H1 (cell line): ENCODE measurements around the gene ARMC6. TPM values are rescaled to one million over a fixed set of nuclear protein-coding genes. Genes with fewer than 3 reads are reported as not detected.

Experiments used
- CTCF ChIA-PET: fragments of 300-600 bp; sonication (Branson Sonifier 250); formaldehyde crosslinking; loops from one replicate; lab custom pipeline; 2021; ENCODE audit not compliant: partially characterized antibody; lab: Charles Lee
- POLR2A ChIA-PET: fragments of 300-600 bp; sonication (Branson Sonifier 250); formaldehyde crosslinking; loops from one replicate; lab custom pipeline; 2021; ENCODE audit warnings: inconsistent platforms; ENCODE audit not compliant: partially characterized antibody; lab: Charles Lee
- DNase-seq, 2 experiments: peaks; one replicate each; pipeline versions ENCODE4 v3.0.0 to v3.0.0-alpha.2; 2010 to 2022; ENCODE audit warnings: low spot score in 2 of 2, low read depth in 1 of 2, mixed read lengths in 1 of 2
- FAIRE-seq: peaks from 2 replicates; lab custom pipeline; 2011; peaks lifted over from hg19 to GRCh38; lab: Jason Lieb, UNC
- H2AFZ ChIP-seq: 2 replicates; pipeline ENCODE4 v1.8.1; 2012; ENCODE audit warnings: low read length, inconsistent platforms
- H2AK5ac ChIP-seq: 2 replicates; pipeline ENCODE4 v1.6.1; 2013; ENCODE audit warnings: low read depth, low read length
- H2BK120ac ChIP-seq: replicated peaks from 2 replicates; pipeline ENCODE3; 2013; ENCODE audit warnings: low read depth, low read length, inconsistent platforms
- H2BK12ac ChIP-seq: 2 replicates; pipeline ENCODE4 v1.6.1; 2013; ENCODE audit warnings: low read depth, low read length
- H2BK15ac ChIP-seq: 2 replicates; pipeline ENCODE4 v1.6.1; 2013; ENCODE audit warnings: low read length
- H2BK20ac ChIP-seq: 2 replicates; pipeline ENCODE4 v1.6.1; 2013; ENCODE audit warnings: low read length
- H2BK5ac ChIP-seq: 2 replicates; pipeline ENCODE4 v1.6.1; 2013; ENCODE audit warnings: low read depth, low read length
- H3K14ac ChIP-seq: 2 replicates; pipeline ENCODE4 v1.6.1; 2013; ENCODE audit warnings: inconsistent platforms; ENCODE audit not compliant: insufficient read length
- H3K18ac ChIP-seq: 2 replicates; pipeline ENCODE4 v1.6.1; 2013; ENCODE audit warnings: low read length; ENCODE audit errors: extremely low read depth
- H3K23ac ChIP-seq: 2 replicates; pipeline ENCODE4 v1.6.1; 2013; ENCODE audit warnings: inconsistent platforms; ENCODE audit not compliant: insufficient read length
- H3K23me2 ChIP-seq: 2 replicates; pipeline ENCODE4 v1.6.1; 2013; ENCODE audit warnings: low read depth, low read length
- H3K27ac ChIP-seq: 2 replicates; pipeline ENCODE4 v1.6.1; 2011; ENCODE audit warnings: low read depth, low read length, inconsistent platforms
- H3K27me3 ChIP-seq, 4 experiments: replicated peaks in 1 of 4; 1 replicate in 1 of 4; 2 replicates in 3 of 4; pipeline versions ENCODE4 v1.6.1 to v1.8.1; 2011 to 2013; ENCODE audit warnings: low read length in 3 of 4, mild to moderate bottlenecking in 3 of 4, inconsistent platforms in 2 of 4, mixed read lengths in 2 of 4, moderate library complexity in 1 of 4; ENCODE audit not compliant: control insufficient read depth in 3 of 4, insufficient read depth in 3 of 4; ENCODE audit errors: extremely low read depth in 1 of 4
- H3K36me3 ChIP-seq, 4 experiments: 2 replicates each; pipeline versions ENCODE4 v1.6.1 to v1.8.1; 2011 to 2013; ENCODE audit warnings: mild to moderate bottlenecking in 4 of 4, low read length in 3 of 4, moderate library complexity in 2 of 4, control low read depth in 1 of 4, inconsistent platforms in 1 of 4; ENCODE audit not compliant: insufficient read depth in 4 of 4, control insufficient read depth in 2 of 4
- H3K4ac ChIP-seq: replicated peaks from 2 replicates; pipeline ENCODE3; 2013; ENCODE audit warnings: low read length, low read depth, mixed read lengths, inconsistent platforms; ENCODE audit not compliant: insufficient read length
- H3K4me1 ChIP-seq, 4 experiments: replicated peaks in 1 of 4; 1 replicate in 1 of 4; 2 replicates in 3 of 4; pipeline versions ENCODE4 v1.6.1 to v1.8.1; 2011 to 2013; ENCODE audit warnings: low read length in 3 of 4, inconsistent platforms in 2 of 4, mixed read lengths in 1 of 4; ENCODE audit not compliant: insufficient read depth in 4 of 4, control insufficient read depth in 3 of 4
- H3K4me2 ChIP-seq, 2 experiments: 2 replicates each; pipeline versions ENCODE4 v1.6.1 to v1.8.1; 2011 to 2013; ENCODE audit warnings: low read depth in 2 of 2, low read length in 2 of 2, control low read depth in 1 of 2, inconsistent platforms in 1 of 2, mild to moderate bottlenecking in 1 of 2; ENCODE audit not compliant: insufficient read depth in 1 of 2
- H3K4me3 ChIP-seq, 4 experiments: fragments of 200-600, 300-600 bp in 1 of 4; sonication (generic), shearing (Covaris generic), sonication (Bioruptor Twin) in 1 of 4; 2 replicates each; pipeline versions ENCODE4 v1.5.1 to v1.8.1; 2011 to 2016; ENCODE audit warnings: low read length in 4 of 4, low read depth in 3 of 4, control low read depth in 2 of 4, inconsistent platforms in 2 of 4, mild to moderate bottlenecking in 2 of 4, mixed read lengths in 1 of 4, moderate library complexity in 1 of 4; ENCODE audit not compliant: insufficient read depth in 2 of 4; ENCODE audit errors: extremely low read depth in 1 of 4
- H3K56ac ChIP-seq: replicated peaks from 2 replicates; pipeline ENCODE3; 2013; ENCODE audit warnings: low read depth, mild to moderate bottlenecking, mixed read lengths, low read length, inconsistent platforms; ENCODE audit not compliant: insufficient read length
- H3K79me1 ChIP-seq: 2 replicates; pipeline ENCODE4 v1.6.1; 2013; ENCODE audit warnings: low read depth, low read length, control low read depth
- H3K79me2 ChIP-seq, 2 experiments: 2 replicates each; pipeline versions ENCODE4 v1.6.1 to v1.8.1; 2012 to 2013; ENCODE audit warnings: low read length in 2 of 2, mild to moderate bottlenecking in 2 of 2, inconsistent platforms in 1 of 2; ENCODE audit not compliant: insufficient read depth in 2 of 2, control insufficient read depth in 1 of 2
- H3K9ac ChIP-seq, 4 experiments: replicated peaks in 1 of 4; 1 replicate in 1 of 4; 2 replicates in 3 of 4; pipeline versions ENCODE4 v1.6.1 to v1.8.1; 2011 to 2013; ENCODE audit warnings: low read depth in 3 of 4, low read length in 3 of 4, control low read depth in 2 of 4, mild to moderate bottlenecking in 2 of 4, moderate library complexity in 2 of 4, inconsistent platforms in 1 of 4; ENCODE audit errors: extremely low read depth in 1 of 4
- H3K9me3 ChIP-seq, 2 experiments: 2 replicates each; pipeline versions ENCODE4 v1.6.1 to v1.8.1; 2012 to 2013; ENCODE audit warnings: mild to moderate bottlenecking in 2 of 2, moderate library complexity in 2 of 2, control low read depth in 1 of 2, inconsistent platforms in 1 of 2, low read depth in 1 of 2, low read length in 1 of 2, mixed read lengths in 1 of 2; ENCODE audit not compliant: insufficient read depth in 2 of 2
- H4K20me1 ChIP-seq, 2 experiments: replicated peaks in 1 of 2; 2 replicates each; pipeline versions ENCODE3 to v1.8.1; 2011 to 2013; ENCODE audit warnings: inconsistent platforms in 2 of 2, low read length in 2 of 2, mild to moderate bottlenecking in 1 of 2; ENCODE audit not compliant: insufficient read depth in 2 of 2, control insufficient read depth in 1 of 2
- H4K5ac ChIP-seq: 2 replicates; pipeline ENCODE4 v1.6.1; 2013; ENCODE audit warnings: low read length, low read depth, mixed read lengths, inconsistent platforms; ENCODE audit not compliant: insufficient read length
- H4K8ac ChIP-seq: 2 replicates; pipeline ENCODE4 v1.8.0; 2013; ENCODE audit warnings: mild to moderate bottlenecking, moderate library complexity, low read length, inconsistent platforms; ENCODE audit not compliant: insufficient read depth; ENCODE audit errors: extremely low read depth
- H4K91ac ChIP-seq: replicated peaks from 2 replicates; pipeline ENCODE3; 2013; ENCODE audit warnings: low read length, mixed read lengths, inconsistent platforms; ENCODE audit not compliant: insufficient read length
- CHD1 ChIP-seq: IDR thresholded peaks from 2 replicates; pipeline ENCODE4 v1.6.1; 2012; ENCODE audit warnings: low read depth, low read length, improper control_type of control experiment
- CREB1 ChIP-seq: IDR thresholded peaks from 2 replicates; pipeline ENCODE4 v1.6.1; 2012; ENCODE audit warnings: inconsistent platforms
- EP300 ChIP-seq, 2 experiments: IDR thresholded peaks; 1 replicate in 1 of 2; 2 replicates in 1 of 2; pipeline ENCODE4 v1.6.1; 2011 to 2012; ENCODE audit warnings: low read depth in 2 of 2, low read length in 2 of 2, mild to moderate bottlenecking in 2 of 2, borderline replicate concordance in 1 of 2, inconsistent platforms in 1 of 2, moderate library complexity in 1 of 2
- JUND ChIP-seq: IDR thresholded peaks from 2 replicates; pipeline ENCODE4 v1.6.1; 2011; ENCODE audit warnings: mild to moderate bottlenecking, improper control_type of control experiment, low read length
- KDM5A ChIP-seq: fragments of 200-600 bp; IDR thresholded peaks from 2 replicates; pipeline ENCODE4 v1.7.1; 2012; ENCODE audit warnings: mild to moderate bottlenecking, low read length, inconsistent platforms, mixed read lengths
- MAX ChIP-seq: IDR thresholded peaks from 2 replicates; pipeline ENCODE4 v1.6.1; 2012; ENCODE audit warnings: inconsistent platforms
- NANOG ChIP-seq: IDR thresholded peaks from 2 replicates; pipeline ENCODE4 v1.6.1; 2011; ENCODE audit warnings: low read length, low read depth, mild to moderate bottlenecking, inconsistent platforms; ENCODE audit not compliant: insufficient read depth, poor library complexity, severe bottlenecking
- NRF1 ChIP-seq: IDR thresholded peaks from 2 replicates; pipeline ENCODE4 v1.6.1; 2011; ENCODE audit warnings: mild to moderate bottlenecking, low read depth, low read length, improper control_type of control experiment
- RAD21 ChIP-seq, 2 experiments: IDR thresholded peaks in 1 of 2; conservative IDR thresholded peaks in 1 of 2; 2 replicates each; pipeline ENCODE4 v1.6.1; 2011; ENCODE audit warnings: low read depth in 2 of 2, low read length in 2 of 2, improper control_type of control experiment in 1 of 2, inconsistent platforms in 1 of 2, mild to moderate bottlenecking in 1 of 2, moderate library complexity in 1 of 2
- TAF7 ChIP-seq: optimal IDR thresholded peaks from 2 replicates; pipeline ENCODE3; 2011; ENCODE audit warnings: low read depth, mild to moderate bottlenecking, inconsistent platforms, low read length, moderate library complexity, borderline replicate concordance
- ZNF274 ChIP-seq: IDR thresholded peaks from 2 replicates; pipeline ENCODE4 v1.7.0; 2012; ENCODE audit warnings: low read length, borderline replicate concordance; ENCODE audit errors: extremely low read depth
- WGBS, 2 experiments: shearing (Covaris generic) in 1 of 2; methylation state at CpG; one replicate each; pipeline versions ENCODE4 v1.1.6 to v1.1.7; 2013 to 2015; ENCODE audit warnings: low lambda C conversion rate in 2 of 2, mixed read lengths in 2 of 2, inconsistent platforms in 1 of 2, low coverage in 1 of 2, missing lambda C conversion rate in 1 of 2; ENCODE audit not compliant: insufficient replicate concordance in 2 of 2, insufficient coverage in 1 of 2, insufficient read length in 1 of 2; ENCODE audit errors: extremely low coverage in 1 of 2, missing lambda C conversion rate in 1 of 2; 5-methylcytosine and 5-hydroxymethylcytosine counted together
- polyA plus RNA-seq, 7 experiments: library from polyadenylated mRNA; depleted of rRNA in 3 of 7; stranded (reverse) in 5 of 7; unstranded in 2 of 7; fragments of >200 nt in 5 of 7; fragments of 200-250 nt in 2 of 7; gene quantifications; 1 replicate in 5 of 7; 2 replicates in 1 of 7; 4 replicates in 1 of 7; pipeline versions ENCODE4 v1.2.1 to v1.2.3, GENCODE V29; 2011 to 2013; ENCODE audit warnings: missing spikeins in 2 of 7, mixed read lengths in 2 of 7
- total RNA-seq: library from RNA; stranded (reverse); fragmentation: NEBNext Ultra II Directional; extraction: Animal tissue kit (Norgen Biotek cat#: 25700); gene quantifications from 2 replicates; pipeline ENCODE4 v1.2.1, GENCODE V29; 2021

Gene ARMC6
- total and polyA plus RNA-seq, 2 of the 8 experiments (the other 6 are each of a cell fraction or from before 2014, with no cell fraction given): 67.1 to 68.3 TPM

- no peak overlapping the region for H3K14ac ChIP-seq
- ChIA-PET CTCF (interaction anchor here (0.6 to 4.5 kb wide), 6 partner anchors 23 to 619 kb away, joined by 3 to 18 read pairs (median 4); no protein-coding TSS in a partner anchor), POLR2A (interaction anchor here (0.9 to 1.5 kb wide), 4 partner anchors 11 to 23 kb away, joined by 3 to 5 read pairs (median 4); no protein-coding TSS in a partner anchor)
- peak overlapping the region; percentile 64 for H2BK120ac ChIP-seq
- H3K79me2 ChIP-seq: no peaks in the 10 kb centered on the region
- no peak overlapping the region for H2BK12ac ChIP-seq
- FAIRE-seq (no peak), DNase-seq (no peak)
- peak overlapping the region; percentile 65; the same call in 1 of the 2 replicates for H2AK5ac ChIP-seq
- no peaks in the 10 kb centered on the region for H3K36me3 ChIP-seq
- no peak overlapping the region for H3K4ac ChIP-seq
- H3K79me1 ChIP-seq: no peaks in the 10 kb centered on the region
- no peak overlapping the region; the same call in 1 of the 2 replicates for H2BK5ac ChIP-seq
- no peak overlapping the region for H3K9ac ChIP-seq
- no peaks in the 10 kb centered on the region for H3K9me3 ChIP-seq
- H3K23me2 ChIP-seq: no peaks in the 10 kb centered on the region
- peaks cover 0 to 2% of the 10 kb centered on the region in 2 experiments for H4K20me1 ChIP-seq
- H3K27ac ChIP-seq: no peak overlapping the region
- no peak overlapping the region for H4K91ac ChIP-seq
- peak overlapping the region; percentile 32 for H3K18ac ChIP-seq
- no peak for TF ChIP-seq CHD1
- TF ChIP-seq CREB1: no peak
- TF ChIP-seq MAX: no peak
- TF ChIP-seq RAD21 (IDR thresholded peaks at IDR 0.05 in 1 of 2, conservative IDR thresholded peaks at IDR 0.05 in 1 of 2; ENCODE audit: low read depth in 2 of 2, low read length in 2 of 2): no peak
- no peak for TF ChIP-seq NANOG
- no peak for TF ChIP-seq ZNF274
- TF ChIP-seq KDM5A: no peak
- no peak for TF ChIP-seq EP300 (IDR thresholded peaks at IDR 0.05; ENCODE audit: borderline replicate concordance in 1 of 2, low read depth in 2 of 2, low read length in 2 of 2)
- TF ChIP-seq TAF7: no peak
- no peak for TF ChIP-seq JUND
- no peak for TF ChIP-seq NRF1
- H3K23ac ChIP-seq: no peak overlapping the region
- peaks cover 0 to under 1% (median 0%) of the 10 kb centered on the region in 4 experiments; a peak in 1 of 7 replicates for H3K27me3 ChIP-seq
- no peak overlapping the region for H2AFZ ChIP-seq
- H4K8ac ChIP-seq: 0 out of 2 replicates have a peak overlapping the region, but pooled peaks have one; percentile 45
- H3K4me3 ChIP-seq: no peak overlapping the region
- H3K4me2 ChIP-seq: no peak overlapping the region
- H3K56ac ChIP-seq: no peak overlapping the region
- H4K5ac ChIP-seq: no peak overlapping the region
- H3K4me1 ChIP-seq: peaks cover 9 to 15% (median 12%) of the 10 kb centered on the region in 4 experiments
- WGBS, 2 experiments: 100% methylated on average over 2 of the region's 2 CpGs; no CpG with 5 or more reads in 1 of the 2 experiments
- no peak overlapping the region for H2BK15ac ChIP-seq
- H2BK20ac ChIP-seq: 0 out of 2 replicates have a peak overlapping the region, but pooled peaks have one; percentile 72
Observed at GRCh38 chr19:19087676-19088075, 54.3 kb downstream of the ARMC6 start.
